ENCODE measurements around the gene PIAS2.
"Not testable (repeated sequence)": the region's sequence is repeated elsewhere in the genome, so short reads cannot be mapped to it uniquely, and the experiment has no call there.

The PIAS2 gene

GRCh38 chr18:46903406-46903805, 13.9 kb downstream of the PIAS2 start:
- no peak for FAIRE-seq

- no peak for FAIRE-seq
Observed at GRCh38 chr18:46899274-46899948, 17.9 kb downstream of the PIAS2 start.

GRCh38 chr18:46894124-46894523, 23.2 kb downstream of the PIAS2 start:
- no peak for FAIRE-seq

GRCh38 chr18:46893360-46893759, 23.9 kb downstream of the PIAS2 start:
- no peak for FAIRE-seq

- FAIRE-seq = no peak
Observed at GRCh38 chr18:46892842-46893241, 24.5 kb downstream of the PIAS2 start.

- FAIRE-seq = no peak
Observed at GRCh38 chr18:46891742-46892214, 25.5 kb downstream of the PIAS2 start.

GRCh38 chr18:46888965-46889364, 28.3 kb downstream of the PIAS2 start:
- FAIRE-seq = no peak

GRCh38 chr18:46886893-46887292, 30.4 kb downstream of the PIAS2 start:
- FAIRE-seq = no peak

- no peak for FAIRE-seq
Observed at GRCh38 chr18:46883180-46883579, 34.1 kb downstream of the PIAS2 start.

- no peak for FAIRE-seq
Observed at GRCh38 chr18:46877329-46877987, 39.8 kb downstream of the PIAS2 start.

GRCh38 chr18:46868169-46868921, 49.0 kb downstream of the PIAS2 start:
- FAIRE-seq = no peak

- FAIRE-seq = no peak
Observed at GRCh38 chr18:46867367-46868143, 49.8 kb downstream of the PIAS2 start.

- no peak for FAIRE-seq
Observed at GRCh38 chr18:46866523-46866922, 50.8 kb downstream of the PIAS2 start.

GRCh38 chr18:46865245-46865644, 52.1 kb downstream of the PIAS2 start:
- not testable (repeated sequence) for FAIRE-seq

GRCh38 chr18:46859855-46860254, 57.5 kb downstream of the PIAS2 start:
- no peak for FAIRE-seq

- no peak for FAIRE-seq
Observed at GRCh38 chr18:46858290-46858689, 59.0 kb downstream of the PIAS2 start.

GRCh38 chr18:46856973-46857372, 60.3 kb downstream of the PIAS2 start:
- no peak for FAIRE-seq

GRCh38 chr18:46849007-46849406, 68.3 kb downstream of the PIAS2 start:
- no peak for FAIRE-seq

GRCh38 chr18:46843372-46843771, 73.9 kb downstream of the PIAS2 start:
- no peak for FAIRE-seq

- no peak for FAIRE-seq
Observed at GRCh38 chr18:46842583-46842982, 74.7 kb downstream of the PIAS2 start.

- no peak for FAIRE-seq
Observed at GRCh38 chr18:46833899-46834298, 83.4 kb downstream of the PIAS2 start.

- no peak for FAIRE-seq
Observed at GRCh38 chr18:46832849-46833248, 84.5 kb downstream of the PIAS2 start.

- FAIRE-seq = not testable (repeated sequence)
Observed at GRCh38 chr18:46832422-46832821, 84.9 kb downstream of the PIAS2 start.

All from colon (tissue), 2 donors.